RWPE1 (cell line): ENCODE measurements around the gene DDX17.

Experiments
- CTCF ChIA-PET: fragments of 350-600 bp; sonication (Branson Sonifier 250); formaldehyde crosslinking; extraction: SDS; loops from one replicate; lab custom pipeline; 2021; lab: Yijun Ruan, JAX
- POLR2A ChIA-PET: fragments of 400-600 bp; formaldehyde crosslinking; extraction: SDS; loops from one replicate; lab custom pipeline; 2020; ENCODE audit warnings: antibody characterized with exemption; ENCODE audit not compliant: low non-redundant PET; lab: Yijun Ruan, JAX
- DNase-seq: peaks from one replicate; pipeline ENCODE4 v3.0.0; 2012; ENCODE audit warnings: low spot score
- H3K27ac ChIP-seq: fragments of 450-650 bp; 2 replicates; pipeline ENCODE4 v1.5.1; 2017
- TF ChIP-seq, protein P1 (sequence below): fragments of 450-650 bp; conservative IDR thresholded peaks from 2 replicates; pipeline ENCODE4 v1.5.1; 2017; ENCODE audit warnings: low read depth, mild to moderate bottlenecking

The DDX17 gene

DNA sequence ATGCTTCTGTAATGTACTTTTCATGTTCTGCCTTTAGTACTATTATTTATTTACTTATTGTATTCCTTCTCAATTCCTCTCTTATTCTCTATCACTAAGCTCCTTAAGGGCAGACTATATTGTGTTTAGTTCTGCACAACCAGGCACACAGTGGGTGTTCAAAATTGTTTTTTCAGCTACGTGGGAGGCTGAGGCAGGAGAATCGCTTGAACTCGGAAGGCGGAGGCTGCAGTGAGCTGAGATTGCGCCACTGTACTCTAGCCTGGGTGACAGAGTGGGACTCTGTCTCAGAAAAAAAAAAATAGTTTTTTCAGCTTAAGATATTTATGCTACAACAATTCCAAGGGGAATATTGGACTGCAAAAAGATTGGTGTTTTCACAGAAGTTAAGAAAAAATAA lies 17.4 kb upstream of the DDX17 start:
- TF ChIP-seq, protein P1, sequence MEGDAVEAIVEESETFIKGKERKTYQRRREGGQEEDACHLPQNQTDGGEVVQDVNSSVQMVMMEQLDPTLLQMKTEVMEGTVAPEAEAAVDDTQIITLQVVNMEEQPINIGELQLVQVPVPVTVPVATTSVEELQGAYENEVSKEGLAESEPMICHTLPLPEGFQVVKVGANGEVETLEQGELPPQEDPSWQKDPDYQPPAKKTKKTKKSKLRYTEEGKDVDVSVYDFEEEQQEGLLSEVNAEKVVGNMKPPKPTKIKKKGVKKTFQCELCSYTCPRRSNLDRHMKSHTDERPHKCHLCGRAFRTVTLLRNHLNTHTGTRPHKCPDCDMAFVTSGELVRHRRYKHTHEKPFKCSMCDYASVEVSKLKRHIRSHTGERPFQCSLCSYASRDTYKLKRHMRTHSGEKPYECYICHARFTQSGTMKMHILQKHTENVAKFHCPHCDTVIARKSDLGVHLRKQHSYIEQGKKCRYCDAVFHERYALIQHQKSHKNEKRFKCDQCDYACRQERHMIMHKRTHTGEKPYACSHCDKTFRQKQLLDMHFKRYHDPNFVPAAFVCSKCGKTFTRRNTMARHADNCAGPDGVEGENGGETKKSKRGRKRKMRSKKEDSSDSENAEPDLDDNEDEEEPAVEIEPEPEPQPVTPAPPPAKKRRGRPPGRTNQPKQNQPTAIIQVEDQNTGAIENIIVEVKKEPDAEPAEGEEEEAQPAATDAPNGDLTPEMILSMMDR = no peak
- ChIA-PET CTCF (no interaction called here), POLR2A (no interaction called here)
- H3K27ac ChIP-seq = no peak overlapping the region
- DNase-seq = no peak

DNA sequence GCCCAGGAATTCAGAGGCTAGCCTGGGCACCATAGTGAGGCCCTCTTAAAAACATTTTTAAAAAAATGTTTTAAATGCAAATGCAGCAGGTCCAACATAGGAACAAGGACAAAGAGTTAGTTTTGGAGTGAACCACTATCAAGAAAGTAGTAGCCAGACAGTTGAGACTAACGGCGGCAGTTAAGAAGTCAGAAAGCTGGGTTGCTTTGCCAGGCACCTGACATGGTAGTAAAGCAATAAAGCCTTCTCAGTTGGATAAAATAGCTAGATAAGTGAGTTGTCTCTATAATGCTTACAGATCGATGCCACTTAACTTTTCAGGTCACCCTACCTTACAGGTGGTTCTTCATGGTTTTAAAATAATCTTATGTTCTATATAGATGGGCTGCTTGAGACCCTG lies 16.9 kb upstream of the DDX17 start:
- no peak for DNase-seq
- TF ChIP-seq, protein P1 = no peak
- POLR2A ChIA-PET = no interaction called here
- CTCF ChIA-PET = no interaction called here
- H3K27ac ChIP-seq = no peak overlapping the region

DNA sequence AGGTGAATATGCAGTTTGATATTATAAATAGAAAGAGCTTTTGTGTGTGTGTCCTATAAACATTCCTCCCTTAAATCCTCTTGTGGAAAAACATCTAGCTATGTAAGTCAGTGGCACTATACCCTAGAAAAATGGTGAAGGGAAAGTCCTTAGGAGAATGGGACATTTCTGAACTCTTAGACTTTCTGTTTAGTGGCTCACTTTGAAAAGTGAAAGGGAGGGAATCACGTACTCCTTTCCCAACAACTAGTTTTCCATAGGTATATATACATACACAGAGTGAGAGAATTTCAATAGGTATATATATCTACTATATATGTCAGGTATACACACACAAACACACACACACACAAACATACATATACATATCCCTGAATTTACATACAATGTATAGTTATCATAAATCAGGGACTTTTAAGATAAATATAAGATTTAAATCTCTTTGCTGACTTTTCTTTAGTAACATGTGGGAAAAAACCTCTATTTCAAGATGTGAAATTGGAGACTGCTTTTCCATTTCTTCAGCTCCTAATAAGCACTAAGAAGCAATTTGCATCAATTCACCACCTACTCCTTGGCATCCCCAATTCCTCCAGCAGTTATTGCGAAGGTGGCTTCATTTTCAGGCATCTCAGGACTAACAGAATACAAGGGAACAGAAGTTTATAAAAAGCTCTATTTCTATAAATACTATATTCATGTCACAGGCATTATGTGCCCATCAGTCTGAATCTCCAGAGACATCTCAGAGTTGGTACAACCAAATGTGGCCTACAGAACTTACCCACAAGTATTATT lies 13.5 kb upstream of the DDX17 start:
- ChIA-PET POLR2A (no interaction called here), CTCF (no interaction called here)
- DNase-seq = no peak
- H3K27ac ChIP-seq = no peak overlapping the region
- TF ChIP-seq, protein P1 = no peak

DNA sequence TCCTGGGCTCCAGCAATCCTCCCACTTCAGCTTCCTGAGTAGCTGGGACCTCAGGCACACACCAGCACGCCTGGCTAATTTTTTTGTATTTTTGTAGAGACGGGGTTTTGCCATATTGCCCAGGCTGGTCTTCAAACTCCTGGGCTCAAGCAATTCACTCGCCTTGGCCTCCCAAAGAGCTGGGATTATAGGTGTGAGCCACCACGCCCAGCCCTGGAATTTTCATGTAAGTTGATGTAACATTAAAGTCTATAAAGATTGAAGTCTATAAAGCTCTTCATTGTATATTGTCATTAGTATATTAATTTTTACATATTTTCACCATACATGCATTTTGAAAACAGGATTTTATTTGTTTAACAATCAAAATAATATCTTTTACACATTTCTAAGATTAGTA lies 12.5 kb upstream of the DDX17 start:
- ChIA-PET POLR2A (no interaction called here), CTCF (interaction anchor here (0.7 kb wide), 1 partner anchor 466 kb away, joined by 4 read pairs; no protein-coding TSS in a partner anchor)
- TF ChIP-seq, protein P1 = no peak
- no peak for DNase-seq
- no peak overlapping the region for H3K27ac ChIP-seq

DNA sequence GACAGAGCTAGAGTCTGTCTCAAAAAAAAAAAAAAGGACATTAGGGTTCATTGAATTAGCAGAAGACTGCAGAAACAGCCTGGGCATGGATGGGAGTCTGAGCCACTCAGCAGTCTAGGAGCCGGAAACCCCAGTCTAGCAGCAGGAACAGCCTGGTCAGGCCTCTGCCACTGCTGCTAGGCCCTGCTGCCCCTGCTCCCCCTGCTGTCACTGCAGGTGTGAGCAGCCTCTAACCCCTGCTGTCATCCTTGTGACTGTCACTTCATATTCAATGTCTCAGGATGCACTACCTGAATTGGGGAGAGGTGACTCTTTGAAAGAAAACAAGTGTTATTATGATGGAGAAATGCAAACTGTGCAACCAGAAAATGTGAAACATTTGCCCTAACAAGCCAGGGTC lies 7.0 kb upstream of the DDX17 start:
- no peak for DNase-seq
- no peak overlapping the region for H3K27ac ChIP-seq
- POLR2A ChIA-PET = no interaction called here
- CTCF ChIA-PET = interaction anchor here (0.5 kb wide), 1 partner anchor 500 kb away, joined by 3 read pairs; no protein-coding TSS in a partner anchor
- TF ChIP-seq, protein P1 = no peak

DNA sequence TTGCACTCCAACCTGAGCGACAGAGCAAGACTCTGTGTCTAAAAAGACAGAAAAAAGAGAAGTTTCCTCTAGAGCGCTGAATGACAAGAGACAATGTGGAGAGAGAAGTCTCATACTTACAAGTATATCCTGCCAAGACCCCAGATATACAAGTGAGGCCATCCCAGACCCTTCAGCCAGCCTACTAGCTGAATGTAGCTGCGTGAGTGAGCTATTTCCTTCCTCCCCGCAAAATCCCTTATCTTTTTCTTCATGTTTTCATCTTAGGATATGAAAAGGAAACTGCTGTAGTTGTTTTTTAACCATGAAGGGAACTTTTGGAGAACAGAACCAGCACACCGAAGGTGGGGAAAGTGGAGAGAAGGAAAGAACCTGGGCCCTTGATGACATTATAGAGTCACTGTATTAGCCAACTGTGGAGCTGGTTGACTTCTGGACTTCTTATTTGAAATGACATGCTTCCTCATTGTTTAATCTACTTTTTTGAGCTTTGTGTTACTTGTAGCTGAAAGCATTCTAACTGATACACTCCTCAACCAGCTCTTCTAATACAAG lies 4.4 kb upstream of the DDX17 start:
- CTCF ChIA-PET = no interaction called here
- POLR2A ChIA-PET = interaction anchor here (0.5 kb wide), 1 partner anchor 9 kb away, joined by 5 read pairs; no protein-coding TSS in a partner anchor
- no peak for DNase-seq
- H3K27ac ChIP-seq = no peak overlapping the region
- TF ChIP-seq, protein P1 = no peak
